KMS-11 (cell line): Measurements from ENCODE around the gene PER3.

ENCODE experiments used
- H2AFZ ChIP-seq: fragments of 200-600 bp; sonication (generic); 2 replicates; pipeline ENCODE4 v1.6.1; 2016; ENCODE audit warnings: antibody characterized with exemption, mixed run types, low read depth
- H3K27ac ChIP-seq: fragments of 200-600 bp; sonication (generic); 2 replicates; pipeline ENCODE4 v1.6.1; 2016; ENCODE audit warnings: mild to moderate bottlenecking, mixed run types
- H3K27me3 ChIP-seq: fragments of 200-600 bp; sonication (generic); 2 replicates; pipeline ENCODE4 v1.6.1; 2017; ENCODE audit warnings: mild to moderate bottlenecking, low read depth, mixed run types, moderate library complexity; ENCODE audit not compliant: insufficient read depth
- H3K36me3 ChIP-seq: fragments of 200-600 bp; sonication (generic); 2 replicates; pipeline ENCODE4 v1.6.1; 2017; ENCODE audit warnings: mild to moderate bottlenecking, mixed run types; ENCODE audit not compliant: insufficient read depth
- H3K4me1 ChIP-seq: fragments of 200-600 bp; sonication (generic); 2 replicates; pipeline ENCODE4 v1.6.1; 2016; ENCODE audit warnings: mild to moderate bottlenecking, low read depth, mixed run types; ENCODE audit not compliant: poor library complexity, severe bottlenecking
- H3K4me2 ChIP-seq: fragments of 200-600 bp; sonication (generic); 2 replicates; pipeline ENCODE4 v1.7.0; 2016; ENCODE audit warnings: mild to moderate bottlenecking, mixed run types
- H3K4me3 ChIP-seq: fragments of 200-600 bp; sonication (generic); IDR thresholded peaks from 2 replicates; pipeline ENCODE4 v1.6.1; 2017; ENCODE audit warnings: low read depth, low read length, mixed read lengths; ENCODE audit not compliant: insufficient read depth
- H3K79me2 ChIP-seq: fragments of 200-600 bp; sonication (generic); 2 replicates; pipeline ENCODE4 v1.6.1; 2016; ENCODE audit warnings: low read depth, mixed run types; ENCODE audit not compliant: insufficient read depth
- H3K9ac ChIP-seq: fragments of 200-600 bp; sonication (generic); 2 replicates; pipeline ENCODE4 v1.6.1; 2016; ENCODE audit warnings: mild to moderate bottlenecking, mixed run types
- H4K20me1 ChIP-seq: fragments of 200-600 bp; sonication (generic); 2 replicates; pipeline ENCODE4 v1.6.1; 2016; ENCODE audit warnings: mild to moderate bottlenecking, mixed run types; ENCODE audit not compliant: insufficient read depth
- TF ChIP-seq, protein P1 (sequence below): fragments of 200-600 bp; sonication (generic); conservative IDR thresholded peaks from 2 replicates; pipeline ENCODE4 v1.6.1; 2017; ENCODE audit warnings: low read depth, mild to moderate bottlenecking, antibody characterized with exemption, low read length, moderate library complexity, mixed read lengths

Gene PER3

GRCh38 chr1:7777591-7777990 is 6.5 kb upstream of the PER3 start:
- Histone ChIP-seq H3K27me3 (no peaks in the 10 kb centered on the region), H3K4me1 (peaks cover 15% of the 10 kb centered on the region), H2AFZ (no peak overlapping the region), H3K4me2 (no peak overlapping the region), H3K4me3 (no peak overlapping the region), H3K79me2 (peaks cover 10% of the 10 kb centered on the region), H3K27ac (no peak overlapping the region), H3K36me3 (no peaks in the 10 kb centered on the region; the same call in 1 of the 2 replicates), H4K20me1 (no peaks in the 10 kb centered on the region), H3K9ac (no peak overlapping the region)
- TF ChIP-seq, protein P1, sequence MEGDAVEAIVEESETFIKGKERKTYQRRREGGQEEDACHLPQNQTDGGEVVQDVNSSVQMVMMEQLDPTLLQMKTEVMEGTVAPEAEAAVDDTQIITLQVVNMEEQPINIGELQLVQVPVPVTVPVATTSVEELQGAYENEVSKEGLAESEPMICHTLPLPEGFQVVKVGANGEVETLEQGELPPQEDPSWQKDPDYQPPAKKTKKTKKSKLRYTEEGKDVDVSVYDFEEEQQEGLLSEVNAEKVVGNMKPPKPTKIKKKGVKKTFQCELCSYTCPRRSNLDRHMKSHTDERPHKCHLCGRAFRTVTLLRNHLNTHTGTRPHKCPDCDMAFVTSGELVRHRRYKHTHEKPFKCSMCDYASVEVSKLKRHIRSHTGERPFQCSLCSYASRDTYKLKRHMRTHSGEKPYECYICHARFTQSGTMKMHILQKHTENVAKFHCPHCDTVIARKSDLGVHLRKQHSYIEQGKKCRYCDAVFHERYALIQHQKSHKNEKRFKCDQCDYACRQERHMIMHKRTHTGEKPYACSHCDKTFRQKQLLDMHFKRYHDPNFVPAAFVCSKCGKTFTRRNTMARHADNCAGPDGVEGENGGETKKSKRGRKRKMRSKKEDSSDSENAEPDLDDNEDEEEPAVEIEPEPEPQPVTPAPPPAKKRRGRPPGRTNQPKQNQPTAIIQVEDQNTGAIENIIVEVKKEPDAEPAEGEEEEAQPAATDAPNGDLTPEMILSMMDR, result no peak

- Histone ChIP-seq H3K27ac (no peak overlapping the region), H3K79me2 (peaks cover 5% of the 10 kb centered on the region; the same call in 1 of the 2 replicates), H3K4me1 (peaks cover 17% of the 10 kb centered on the region), H4K20me1 (no peaks in the 10 kb centered on the region), H3K36me3 (no peaks in the 10 kb centered on the region; the same call in 1 of the 2 replicates), H3K4me2 (no peak overlapping the region), H2AFZ (no peak overlapping the region), H3K27me3 (no peaks in the 10 kb centered on the region), H3K9ac (no peak overlapping the region), H3K4me3 (no peak overlapping the region)
- TF ChIP-seq, protein P1, result no peak
These were observed 5.9 kb upstream of the PER3 start for GRCh38 chr1:7778133-7778628.

GRCh38 chr1:7780976-7781375 is 3.1 kb upstream of the PER3 start:
- TF ChIP-seq, protein P1, result no peak
- Histone ChIP-seq H3K27ac (no peak overlapping the region), H4K20me1 (no peaks in the 10 kb centered on the region), H3K9ac (no peak overlapping the region), H3K4me1 (peaks cover 8% of the 10 kb centered on the region), H3K36me3 (no peaks in the 10 kb centered on the region; the same call in 1 of the 2 replicates), H3K4me2 (no peak overlapping the region), H3K79me2 (no peaks in the 10 kb centered on the region), H3K4me3 (no peak overlapping the region), H2AFZ (no peak overlapping the region), H3K27me3 (no peaks in the 10 kb centered on the region)

DNA sequence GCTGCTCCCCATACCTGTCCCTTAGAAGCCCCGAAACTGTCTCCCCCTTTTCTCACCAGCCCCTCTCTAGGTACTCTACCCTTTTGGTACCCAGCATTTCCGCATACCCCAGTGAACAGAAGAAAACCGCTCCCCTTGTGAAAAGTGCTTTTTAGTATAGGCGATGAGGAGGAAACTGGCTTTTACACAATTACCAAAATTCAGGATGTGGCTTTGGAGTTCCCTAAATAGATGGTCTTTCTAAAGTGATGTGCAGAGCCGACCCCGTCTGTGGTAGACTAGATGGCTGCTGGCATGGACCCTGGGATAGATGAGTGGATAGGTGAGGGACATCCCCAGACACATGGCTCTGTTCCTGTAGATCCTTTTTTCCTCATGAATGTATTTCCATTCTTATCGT is 2.6 kb upstream of the PER3 start:
- Histone ChIP-seq H3K4me1 (peaks cover 8% of the 10 kb centered on the region), H3K4me3 (no peak overlapping the region), H4K20me1 (no peaks in the 10 kb centered on the region), H3K79me2 (no peaks in the 10 kb centered on the region), H3K36me3 (no peaks in the 10 kb centered on the region; the same call in 1 of the 2 replicates), H3K4me2 (no peak overlapping the region), H3K9ac (no peak overlapping the region), H3K27ac (no peak overlapping the region), H2AFZ (no peak overlapping the region), H3K27me3 (no peaks in the 10 kb centered on the region)
- TF ChIP-seq, protein P1, result no peak
